H1 (cell line): ENCODE results near the gene RCAN2. TPM values are rescaled to one million over a fixed set of nuclear protein-coding genes. Genes with fewer than 3 reads are reported as not detected.

Experiments
- BACH1 ChIP-seq: IDR thresholded peaks from 2 replicates; pipeline ENCODE4 v1.6.1; 2012; ENCODE audit warnings: low read length, improper control_type of control experiment
- CHD7 ChIP-seq: fragments of 300-600 bp; sonication (generic); IDR thresholded peaks from 2 replicates; pipeline ENCODE4 v1.7.1; 2012; ENCODE audit warnings: low read length, moderate library complexity, mild to moderate bottlenecking, inconsistent platforms; ENCODE audit not compliant: insufficient replicate concordance
- CTCF ChIP-seq, 3 experiments: IDR thresholded peaks; 1 replicate in 2 of 3; 2 replicates in 1 of 3; pipeline versions ENCODE4 v1.5.1 to v1.6.1; 2011; ENCODE audit warnings: low read length in 3 of 3, mild to moderate bottlenecking in 3 of 3, inconsistent platforms in 2 of 3, low read depth in 1 of 3, moderate library complexity in 1 of 3; ENCODE audit not compliant: insufficient read depth in 1 of 3; ENCODE audit errors: control extremely low read depth in 1 of 3
- NRF1 ChIP-seq: IDR thresholded peaks from 2 replicates; pipeline ENCODE4 v1.6.1; 2011; ENCODE audit warnings: mild to moderate bottlenecking, low read depth, low read length, improper control_type of control experiment
- SUZ12 ChIP-seq: fragments of 200-600 bp; sonication (generic); IDR thresholded peaks from 2 replicates; pipeline ENCODE4 v1.6.1; 2012; ENCODE audit warnings: mild to moderate bottlenecking, inconsistent platforms, low read length, moderate library complexity, mixed read lengths
- TEAD4 ChIP-seq: IDR thresholded peaks from 2 replicates; pipeline ENCODE4 v1.6.1; 2012; ENCODE audit warnings: low read depth, low read length, inconsistent platforms, mixed read lengths
- polyA plus RNA-seq, 7 experiments: library from polyadenylated mRNA; depleted of rRNA in 3 of 7; stranded (reverse) in 5 of 7; unstranded in 2 of 7; fragments of >200 nt in 5 of 7; fragments of 200-250 nt in 2 of 7; gene quantifications; 1 replicate in 5 of 7; 2 replicates in 1 of 7; 4 replicates in 1 of 7; pipeline versions ENCODE4 v1.2.1 to v1.2.3, GENCODE V29; 2011 to 2013; ENCODE audit warnings: missing spikeins in 2 of 7, mixed read lengths in 2 of 7
- total RNA-seq: library from RNA; stranded (reverse); fragmentation: NEBNext Ultra II Directional; extraction: Animal tissue kit (Norgen Biotek cat#: 25700); gene quantifications from 2 replicates; pipeline ENCODE4 v1.2.1, GENCODE V29; 2021

Gene RCAN2
- total and polyA plus RNA-seq, 2 of the 8 experiments (the other 6 are each of a cell fraction or from before 2014, with no cell fraction given), result 5.0 to 8.5 TPM

GRCh38 chr6:46469021-46469420 is 22.2 kb downstream of the RCAN2 start (continued):
- no peak for TF ChIP-seq CHD7
- no peak for TF ChIP-seq NRF1
- no peak for TF ChIP-seq SUZ12
- no peak for TF ChIP-seq TEAD4
- TF ChIP-seq CTCF (IDR thresholded peaks at IDR 0.05; ENCODE audit: control extremely low read depth in 1 of 3, insufficient read depth in 1 of 3, low read depth in 1 of 3, low read length in 3 of 3), result no peak
- TF ChIP-seq BACH1, result no peak
